Activated naive CD4-positive, alpha-beta T cell treated with anti-CD3 and anti-CD28 coated beads for 36 hours (primary cell): Measurements from ENCODE around the gene ALOX5. TPM values are rescaled to one million over a fixed set of nuclear protein-coding genes. Genes with fewer than 3 reads are reported as not detected.

ENCODE experiments used
- CTCF ChIA-PET: fragments of 350-600 bp; sonication (Branson Sonifier 250); formaldehyde crosslinking; loops from one replicate; lab custom pipeline; 2021; ENCODE audit warnings: antibody characterized with exemption; lab: Charles Lee
- DNase-seq: peaks from one replicate; pipeline ENCODE4 v3.0.0-alpha.2; 2020
- H3K27ac Mint-ChIP-seq: one replicate; pipeline ENCODE4 v1.8.0; 2021; ENCODE audit warnings: mild to moderate bottlenecking, mixed read lengths
- H3K27me3 Mint-ChIP-seq: one replicate; pipeline ENCODE4 v1.8.0; 2021; ENCODE audit warnings: low read depth, mixed read lengths
- H3K36me3 Mint-ChIP-seq: one replicate; pipeline ENCODE4 v1.8.0; 2021; ENCODE audit warnings: low read depth, mixed read lengths
- H3K4me1 Mint-ChIP-seq: one replicate; pipeline ENCODE4 v1.8.0; 2021; ENCODE audit warnings: low read depth, mixed read lengths
- H3K4me3 Mint-ChIP-seq: one replicate; pipeline ENCODE4 v1.8.0; 2021; ENCODE audit warnings: mild to moderate bottlenecking, moderate library complexity, mixed read lengths
- H3K9me3 Mint-ChIP-seq: one replicate; pipeline ENCODE4 v1.8.0; 2021; ENCODE audit warnings: mixed read lengths
- intact Hi-C: fragments of 100-400 bp; cut with micrococcal nuclease; formaldehyde crosslinking; loops from one replicate; pipeline ENCODE4 v1.15.1; 2023
- total RNA-seq, 2 experiments: library from RNA; stranded (reverse); gene quantifications; one replicate each; pipeline ENCODE4 v1.2.3, GENCODE V29; 2021

Gene ALOX5
- total RNA-seq, 2 experiments from 2014 or later: 0.14 to 0.17 TPM

- intact Hi-C loops: loop anchor here (5.0 kb wide), 3 partner anchors 160 to 600 kb away; partner anchors contain the start of gene ZFAND4
- CTCF ChIA-PET: interaction anchor here (1.3 kb wide), 1 partner anchor 172 kb away, joined by 3 read pairs; no protein-coding TSS in a partner anchor
- Mint-ChIP-seq H3K4me1 (peaks cover 39% of the 10 kb centered on the region), H3K27ac (no peak overlapping the region), H3K27me3 (no peaks in the 10 kb centered on the region), H3K4me3 (no peak overlapping the region), H3K36me3 (no peaks in the 10 kb centered on the region), H3K9me3 (no peaks in the 10 kb centered on the region)
- DNase-seq: no peak
These were observed 48.3 kb downstream of the ALOX5 start for GRCh38 chr10:45422207-45422865.

- CTCF ChIA-PET: interaction anchor here (1.3 kb wide), 1 partner anchor 173 kb away, joined by 3 read pairs; no protein-coding TSS in a partner anchor
- intact Hi-C loops: loop anchor here (5.0 kb wide), 3 partner anchors 159 to 599 kb away; partner anchors contain the start of gene ZFAND4
- H3K27ac Mint-ChIP-seq: no peak overlapping the region
- H3K27me3 Mint-ChIP-seq: no peaks in the 10 kb centered on the region
- H3K4me1 Mint-ChIP-seq: peaks cover 38% of the 10 kb centered on the region
- DNase-seq: no peak
- H3K4me3 Mint-ChIP-seq: no peak overlapping the region
- H3K36me3 Mint-ChIP-seq: no peaks in the 10 kb centered on the region
- H3K9me3 Mint-ChIP-seq: no peaks in the 10 kb centered on the region
These were observed 49.0 kb downstream of the ALOX5 start for GRCh38 chr10:45422866-45423659.

- H3K27ac Mint-ChIP-seq: peak overlapping the region; percentile 30
- CTCF ChIA-PET: no interaction called here
- no peaks in the 10 kb centered on the region for H3K36me3 Mint-ChIP-seq
- H3K27me3 Mint-ChIP-seq: no peaks in the 10 kb centered on the region
- H3K4me1 Mint-ChIP-seq: peaks cover 31% of the 10 kb centered on the region
- intact Hi-C loops: loop anchor here (5.0 kb wide), 3 partner anchors 158 to 598 kb away; partner anchors contain the start of gene ZFAND4
- H3K9me3 Mint-ChIP-seq: no peaks in the 10 kb centered on the region
- no peak overlapping the region for H3K4me3 Mint-ChIP-seq
- no peak for DNase-seq
These were observed 50.0 kb downstream of the ALOX5 start for GRCh38 chr10:45423976-45424499.

- H3K4me3 Mint-ChIP-seq: no peak overlapping the region
- no peaks in the 10 kb centered on the region for H3K36me3 Mint-ChIP-seq
- intact Hi-C loops: loop anchor here (5.0 kb wide), 3 partner anchors 157 to 597 kb away; partner anchors contain the start of gene ZFAND4
- H3K4me1 Mint-ChIP-seq: peaks cover 23% of the 10 kb centered on the region
- no peak for DNase-seq
- H3K9me3 Mint-ChIP-seq: no peaks in the 10 kb centered on the region
- no peaks in the 10 kb centered on the region for H3K27me3 Mint-ChIP-seq
- CTCF ChIA-PET: no interaction called here
- no peak overlapping the region for H3K27ac Mint-ChIP-seq
These were observed 50.8 kb downstream of the ALOX5 start for GRCh38 chr10:45424668-45425404.

- Mint-ChIP-seq H3K9me3 (no peaks in the 10 kb centered on the region), H3K27me3 (no peaks in the 10 kb centered on the region), H3K4me1 (peaks cover 12% of the 10 kb centered on the region), H3K4me3 (no peak overlapping the region), H3K27ac (no peak overlapping the region), H3K36me3 (no peaks in the 10 kb centered on the region)
- CTCF ChIA-PET: no interaction called here
- DNase-seq: no peak
- intact Hi-C loops: no loop called here
These were observed 51.9 kb downstream of the ALOX5 start for GRCh38 chr10:45425621-45426563.

- intact Hi-C loops: no loop called here
- Mint-ChIP-seq H3K4me1 (peaks cover 3% of the 10 kb centered on the region), H3K36me3 (no peaks in the 10 kb centered on the region), H3K4me3 (no peak overlapping the region), H3K27me3 (no peaks in the 10 kb centered on the region), H3K27ac (no peak overlapping the region), H3K9me3 (no peaks in the 10 kb centered on the region)
- no peak for DNase-seq
- CTCF ChIA-PET: no interaction called here
These were observed 53.4 kb downstream of the ALOX5 start for GRCh38 chr10:45427262-45427969.

GRCh38 chr10:45427970-45428366, 54.0 kb downstream of the ALOX5 start:
- no peak overlapping the region for H3K4me3 Mint-ChIP-seq
- H3K36me3 Mint-ChIP-seq: no peaks in the 10 kb centered on the region
- H3K27ac Mint-ChIP-seq: no peak overlapping the region
- DNase-seq: no peak
- peaks cover 8% of the 10 kb centered on the region for H3K4me1 Mint-ChIP-seq
- CTCF ChIA-PET: no interaction called here
- H3K9me3 Mint-ChIP-seq: no peaks in the 10 kb centered on the region
- H3K27me3 Mint-ChIP-seq: no peaks in the 10 kb centered on the region
- intact Hi-C loops: no loop called here

DNA sequence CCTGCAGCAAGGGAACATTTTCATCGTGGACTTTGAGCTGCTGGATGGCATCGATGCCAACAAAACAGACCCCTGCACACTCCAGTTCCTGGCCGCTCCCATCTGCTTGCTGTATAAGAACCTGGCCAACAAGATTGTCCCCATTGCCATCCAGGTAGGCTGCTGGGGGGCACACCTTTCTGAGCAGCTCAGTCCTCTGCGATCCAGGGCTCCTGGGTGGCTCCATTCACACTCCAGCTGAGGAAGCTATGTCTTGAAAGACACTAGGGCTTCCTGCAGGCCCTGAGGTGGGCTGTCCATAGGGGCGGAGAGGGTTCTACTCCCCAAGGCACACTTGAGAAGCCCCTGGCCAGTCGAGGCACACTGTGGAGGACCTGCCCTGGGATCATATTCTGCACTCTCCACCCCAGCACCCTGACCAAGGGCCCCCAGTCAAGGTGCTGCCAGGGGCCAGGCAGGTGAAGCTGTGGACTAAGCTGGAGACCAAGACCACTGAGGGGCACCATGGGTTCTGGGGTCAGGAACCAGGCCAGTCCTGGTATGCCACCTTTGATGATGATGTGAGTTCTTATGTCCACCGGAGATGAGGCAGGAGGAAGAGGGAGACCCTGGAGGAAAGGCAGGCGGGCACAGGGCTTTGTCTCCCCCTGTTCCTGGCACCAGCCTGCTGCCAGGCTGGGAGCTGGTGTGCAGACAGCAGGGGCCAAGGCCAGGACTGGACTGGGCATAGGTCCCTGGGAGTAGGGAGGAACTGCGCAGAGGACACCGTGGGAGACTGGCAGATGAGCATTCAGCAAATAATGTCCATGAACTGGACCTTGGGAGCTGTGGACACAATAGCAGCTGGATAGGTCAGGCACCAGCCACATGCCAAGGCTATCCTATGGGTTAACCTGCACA, 54.8 kb downstream of the ALOX5 start:
- Mint-ChIP-seq H3K4me3 (no peak overlapping the region), H3K4me1 (peaks cover 17% of the 10 kb centered on the region), H3K9me3 (no peaks in the 10 kb centered on the region), H3K27ac (no peak overlapping the region), H3K27me3 (no peaks in the 10 kb centered on the region), H3K36me3 (no peaks in the 10 kb centered on the region)
- DNase-seq: no peak
- CTCF ChIA-PET: no interaction called here
- intact Hi-C loops: no loop called here

- intact Hi-C loops: no loop called here
- DNase-seq: no peak
- Mint-ChIP-seq H3K36me3 (no peaks in the 10 kb centered on the region), H3K27ac (no peak overlapping the region), H3K4me1 (peaks cover 26% of the 10 kb centered on the region), H3K27me3 (no peaks in the 10 kb centered on the region), H3K4me3 (no peak overlapping the region), H3K9me3 (no peaks in the 10 kb centered on the region)
- CTCF ChIA-PET: no interaction called here
These were observed 55.8 kb downstream of the ALOX5 start for GRCh38 chr10:45429790-45430189.

GRCh38 chr10:45432113-45432512, 58.1 kb downstream of the ALOX5 start:
- Mint-ChIP-seq H3K27ac (no peak overlapping the region), H3K4me1 (peaks cover 23% of the 10 kb centered on the region), H3K27me3 (no peaks in the 10 kb centered on the region), H3K4me3 (no peak overlapping the region), H3K9me3 (no peaks in the 10 kb centered on the region), H3K36me3 (no peaks in the 10 kb centered on the region)
- CTCF ChIA-PET: no interaction called here
- DNase-seq: no peak
- intact Hi-C loops: no loop called here
